ENCODE data around the gene C11orf52.

GRCh38 chr11:111922803-111923202 is 4.1 kb downstream of the C11orf52 start:
- TF ChIP-seq POLR2A (IDR thresholded peaks at IDR 0.05; ENCODE audit: low read depth, low read length) (no peak), POLR2AphosphoS5 (IDR thresholded peaks at IDR 0.05; ENCODE audit: low read depth, low read length) (no peak), TAF1 (IDR thresholded peaks at IDR 0.05; ENCODE audit: low read depth, low read length) (no peak)
